Left lung (tissue), 10 donors: ENCODE results near the gene SOST. TPM values are rescaled to one million over a fixed set of nuclear protein-coding genes. Genes with fewer than 3 reads are reported as not detected.

Source experiments
- ATAC-seq: fragments of 200-7000 bp; cut with Tn5 transposase; one replicate; pipeline ENCODE4 v1.9.1; 2020; ENCODE audit warnings: moderate library complexity
- DNase-seq, 4 donors: peaks; one replicate each; pipeline ENCODE4 v3.0.0-alpha.2; 2013 to 2020
- H3K27ac ChIP-seq, 2 donors: fragments of 200-600 bp; sonication (generic) in 1 of 2; one replicate each; pipeline versions ENCODE4 v1.5.0 to v1.8.0; 2020 to 2021
- H3K27me3 ChIP-seq, 2 donors: fragments of 200-600 bp; sonication (generic) in 1 of 2; one replicate each; pipeline versions ENCODE4 v1.5.0 to v1.8.0; 2020 to 2021
- H3K36me3 ChIP-seq, 2 donors: fragments of 200-600 bp; sonication (generic) in 1 of 2; one replicate each; pipeline versions ENCODE4 v1.5.0 to v1.8.0; 2020 to 2021
- H3K4me1 ChIP-seq, 2 donors: fragments of 200-600 bp; one replicate each; pipeline ENCODE4 v1.8.0; 2021
- H3K4me3 ChIP-seq, 2 donors: fragments of 200-600 bp; sonication (generic) in 1 of 2; one replicate each; pipeline versions ENCODE4 v1.5.0 to v1.8.0; 2020 to 2021; ENCODE audit warnings: mild to moderate bottlenecking in 1 of 2
- H3K9me3 ChIP-seq, 2 donors: fragments of 200-600 bp; sonication (generic) in 1 of 2; one replicate each; pipeline versions ENCODE4 v1.5.0 to v1.8.0; 2020 to 2021
- CTCF ChIP-seq, 2 donors: fragments of 200-600 bp; sonication (generic) in 1 of 2; IDR thresholded peaks; one replicate each; pipeline versions ENCODE4 v1.5.0 to v1.8.0; 2021; ENCODE audit warnings: antibody characterized with exemption in 2 of 2
- intact Hi-C, 2 donors: fragments of 100-400 bp; cut with DNase I; formaldehyde crosslinking; loops; one replicate each; pipeline versions ENCODE4 v1.11.2 to v1.14.2; 2022
- polyA plus RNA-seq, 6 donors: library from polyadenylated mRNA; unstranded; fragments of 120-200 nt; gene quantifications; one replicate each; pipeline ENCODE4 v1.2.1, GENCODE V29; 2013; ENCODE audit not compliant: insufficient read length in 6 of 6
- total RNA-seq, 2 donors: library from RNA; stranded (reverse); fragmentation: NEBNext Ultra II Directional; extraction: Animal tissue kit (Norgen Biotek cat#: 25700); gene quantifications; one replicate each; pipeline ENCODE4 v1.2.1, GENCODE V29; 2021
- donor health status: DM: no; HTN: yes; CAD: no.
- donor health status: DM: no; HTN: no; CAD: no.

SOST gene
- total and polyA plus RNA-seq, 8 donors = 0.11 to 0.66 (median 0.14) TPM; not detected in 3

- no peaks in the 10 kb centered on the region for H3K4me1 ChIP-seq
- H3K4me3 ChIP-seq = no peak overlapping the region
- no peaks in the 10 kb centered on the region for H3K36me3 ChIP-seq
- intact Hi-C loops = loop anchor here in 1 of 2 donors (10.0 kb wide), 1 partner anchor 45 kb away; the partner anchor contains the start of gene MPP3
- DNase-seq (no peak), ATAC-seq (no peak)
- H3K27ac ChIP-seq = no peak overlapping the region
- TF ChIP-seq CTCF (IDR thresholded peaks at IDR 0.05) = no peak
- no peaks in the 10 kb centered on the region for H3K27me3 ChIP-seq
- H3K9me3 ChIP-seq = peaks cover 0 to 2% of the 10 kb centered on the region in 2 donors
Measured at GRCh38 chr17:43789482-43789881, 30.9 kb upstream of the SOST start.

GRCh38 chr17:43788540-43788939, 29.9 kb upstream of the SOST start:
- Histone ChIP-seq H3K9me3 (peaks cover 0 to 2% of the 10 kb centered on the region in 2 donors), H3K36me3 (no peaks in the 10 kb centered on the region), H3K4me1 (no peaks in the 10 kb centered on the region), H3K4me3 (no peak overlapping the region), H3K27ac (no peak overlapping the region), H3K27me3 (no peaks in the 10 kb centered on the region)
- intact Hi-C loops = loop anchor here in 1 of 2 donors (10.0 kb wide), 1 partner anchor 46 kb away; the partner anchor contains the start of gene MPP3
- ATAC-seq (no peak), DNase-seq (no peak)
- no peak for TF ChIP-seq CTCF (IDR thresholded peaks at IDR 0.05)

GRCh38 chr17:43787728-43788127, 29.1 kb upstream of the SOST start:
- intact Hi-C loops = loop anchor here in 1 of 2 donors (10.0 kb wide), 1 partner anchor 47 kb away; the partner anchor contains the start of gene MPP3
- TF ChIP-seq CTCF (IDR thresholded peaks at IDR 0.05) = no peak
- DNase-seq = no peak
- Histone ChIP-seq H3K36me3 (no peaks in the 10 kb centered on the region), H3K27ac (no peak overlapping the region), H3K4me1 (no peaks in the 10 kb centered on the region), H3K27me3 (no peaks in the 10 kb centered on the region), H3K9me3 (peaks cover 0 to 1% of the 10 kb centered on the region in 2 donors), H3K4me3 (no peak overlapping the region)
- ATAC-seq = no peak

GRCh38 chr17:43784628-43785101, 26.1 kb upstream of the SOST start:
- H3K27ac ChIP-seq = no peak overlapping the region
- no peak for ATAC-seq

More at GRCh38 chr17:43784628-43785101, 26.1 kb upstream of the SOST start:
- TF ChIP-seq CTCF (IDR thresholded peaks at IDR 0.05) = no peak
- DNase-seq = no peak
- intact Hi-C loops = loop anchor here in 1 of 2 donors (10.0 kb wide), 1 partner anchor 50 kb away; the partner anchor contains the start of gene MPP3
- H3K4me3 ChIP-seq = no peak overlapping the region
- H3K36me3 ChIP-seq = no peaks in the 10 kb centered on the region
- no peaks in the 10 kb centered on the region for H3K27me3 ChIP-seq
- no peaks in the 10 kb centered on the region for H3K9me3 ChIP-seq
- peaks cover 0 to 8% of the 10 kb centered on the region in 2 donors for H3K4me1 ChIP-seq
